ENCODE data around the gene CRHR2.
"Not testable (repeated sequence)": the region's sequence is repeated elsewhere in the genome, so short reads cannot be mapped to it uniquely, and the experiment has no call there.

Gene CRHR2

DNA sequence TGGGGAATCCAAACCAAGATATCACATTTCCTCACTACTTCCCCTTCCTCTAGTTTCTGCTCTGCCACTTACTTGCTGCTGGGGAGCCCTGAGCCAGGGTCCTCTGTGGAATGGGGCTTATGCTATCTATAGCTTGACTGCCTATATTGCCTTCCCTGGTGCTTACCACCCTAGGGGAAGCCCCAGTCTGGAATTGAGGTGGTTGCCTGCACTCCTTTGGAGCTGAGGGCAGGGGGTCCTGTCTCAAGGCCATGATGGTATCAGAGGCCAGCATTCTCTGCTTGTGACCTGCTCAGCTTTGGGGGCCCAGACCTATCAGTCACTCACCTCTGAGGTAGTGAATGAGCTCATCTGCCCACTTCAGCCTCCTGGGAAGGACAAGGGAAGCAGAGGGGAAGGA is 40.4 kb upstream of the CRHR2 start:
- no peak for DNase-seq (ENCODE audit: low spot score)
- no peaks in the 10 kb centered on the region for H3K36me3 ChIP-seq (ENCODE audit: low read depth)
- peaks cover 14% of the 10 kb centered on the region for H3K27me3 ChIP-seq (ENCODE audit: insufficient read depth, poor library complexity, severe bottlenecking)
- TF ChIP-seq, protein P1, sequence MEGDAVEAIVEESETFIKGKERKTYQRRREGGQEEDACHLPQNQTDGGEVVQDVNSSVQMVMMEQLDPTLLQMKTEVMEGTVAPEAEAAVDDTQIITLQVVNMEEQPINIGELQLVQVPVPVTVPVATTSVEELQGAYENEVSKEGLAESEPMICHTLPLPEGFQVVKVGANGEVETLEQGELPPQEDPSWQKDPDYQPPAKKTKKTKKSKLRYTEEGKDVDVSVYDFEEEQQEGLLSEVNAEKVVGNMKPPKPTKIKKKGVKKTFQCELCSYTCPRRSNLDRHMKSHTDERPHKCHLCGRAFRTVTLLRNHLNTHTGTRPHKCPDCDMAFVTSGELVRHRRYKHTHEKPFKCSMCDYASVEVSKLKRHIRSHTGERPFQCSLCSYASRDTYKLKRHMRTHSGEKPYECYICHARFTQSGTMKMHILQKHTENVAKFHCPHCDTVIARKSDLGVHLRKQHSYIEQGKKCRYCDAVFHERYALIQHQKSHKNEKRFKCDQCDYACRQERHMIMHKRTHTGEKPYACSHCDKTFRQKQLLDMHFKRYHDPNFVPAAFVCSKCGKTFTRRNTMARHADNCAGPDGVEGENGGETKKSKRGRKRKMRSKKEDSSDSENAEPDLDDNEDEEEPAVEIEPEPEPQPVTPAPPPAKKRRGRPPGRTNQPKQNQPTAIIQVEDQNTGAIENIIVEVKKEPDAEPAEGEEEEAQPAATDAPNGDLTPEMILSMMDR (IDR thresholded peaks at IDR 0.05; ENCODE audit: poor library complexity, severe bottlenecking): no peak
- H3K4me3 ChIP-seq (ENCODE audit: severe bottlenecking): no peak overlapping the region
- no peak for ATAC-seq (ENCODE audit: low read depth)
- no peak overlapping the region for H3K27ac ChIP-seq (ENCODE audit: poor library complexity, severe bottlenecking)
- H3K9me3 ChIP-seq (ENCODE audit: severe bottlenecking): peaks cover 4% of the 10 kb centered on the region
- H3K4me1 ChIP-seq (ENCODE audit: insufficient read depth, poor library complexity, severe bottlenecking): no peaks in the 10 kb centered on the region

DNA sequence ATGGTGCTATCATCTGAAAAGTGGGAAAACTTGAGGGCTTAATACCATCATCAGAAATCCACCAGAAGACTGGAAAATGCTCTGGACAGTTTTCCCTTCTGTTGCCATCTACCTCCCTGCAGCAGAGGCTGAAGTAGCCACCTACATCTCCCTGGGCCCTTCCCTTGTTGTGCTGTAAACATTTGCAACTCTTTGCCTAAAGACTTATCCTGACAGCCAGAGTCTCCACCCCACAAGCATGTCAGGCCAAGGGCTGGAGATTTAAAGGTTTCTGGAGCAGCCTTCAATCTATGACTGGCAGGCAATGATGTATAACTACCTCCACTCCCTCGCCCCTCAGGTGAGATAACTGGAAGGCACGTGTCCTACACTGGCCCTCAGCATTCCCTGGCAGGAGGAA is 39.9 kb upstream of the CRHR2 start:
- ATAC-seq (ENCODE audit: low read depth): no peak
- H3K4me3 ChIP-seq (ENCODE audit: severe bottlenecking): no peak overlapping the region
- DNase-seq (ENCODE audit: low spot score): no peak
- TF ChIP-seq, protein P1 (IDR thresholded peaks at IDR 0.05; ENCODE audit: poor library complexity, severe bottlenecking): no peak
- H3K36me3 ChIP-seq (ENCODE audit: low read depth): no peaks in the 10 kb centered on the region
- H3K9me3 ChIP-seq (ENCODE audit: severe bottlenecking): peaks cover 4% of the 10 kb centered on the region
- no peak overlapping the region for H3K27ac ChIP-seq (ENCODE audit: poor library complexity, severe bottlenecking)
- H3K4me1 ChIP-seq (ENCODE audit: insufficient read depth, poor library complexity, severe bottlenecking): no peaks in the 10 kb centered on the region
- peaks cover 14% of the 10 kb centered on the region for H3K27me3 ChIP-seq (ENCODE audit: insufficient read depth, poor library complexity, severe bottlenecking)

DNA sequence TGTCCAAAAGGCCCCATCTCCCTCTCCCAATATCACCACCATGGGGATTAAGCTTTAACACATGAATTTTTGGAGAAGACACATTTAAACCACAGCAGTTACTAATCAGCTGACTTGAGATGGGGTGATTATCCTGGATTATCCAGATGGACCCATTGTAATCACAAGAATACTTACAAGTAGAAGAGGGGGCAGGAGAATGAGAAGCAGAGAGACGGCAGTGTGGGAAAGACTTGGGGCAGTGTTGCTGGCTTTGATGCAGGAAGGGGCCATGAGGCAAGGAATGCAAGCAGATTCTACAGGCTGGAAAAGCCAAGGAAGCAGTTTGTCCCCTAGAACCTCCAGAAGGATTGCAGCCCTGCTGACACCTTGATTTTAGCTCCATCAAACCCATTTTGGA is 39.0 kb upstream of the CRHR2 start:
- H3K36me3 ChIP-seq (ENCODE audit: low read depth): no peaks in the 10 kb centered on the region
- TF ChIP-seq, protein P1 (IDR thresholded peaks at IDR 0.05; ENCODE audit: poor library complexity, severe bottlenecking): no peak
- H3K4me1 ChIP-seq (ENCODE audit: insufficient read depth, poor library complexity, severe bottlenecking): no peaks in the 10 kb centered on the region
- peaks cover 14% of the 10 kb centered on the region for H3K27me3 ChIP-seq (ENCODE audit: insufficient read depth, poor library complexity, severe bottlenecking)
- no peak for DNase-seq (ENCODE audit: low spot score)
- no peak overlapping the region for H3K27ac ChIP-seq (ENCODE audit: poor library complexity, severe bottlenecking)
- H3K4me3 ChIP-seq (ENCODE audit: severe bottlenecking): no peak overlapping the region
- peaks cover 4% of the 10 kb centered on the region for H3K9me3 ChIP-seq (ENCODE audit: severe bottlenecking)
- no peak for ATAC-seq (ENCODE audit: low read depth)

DNA sequence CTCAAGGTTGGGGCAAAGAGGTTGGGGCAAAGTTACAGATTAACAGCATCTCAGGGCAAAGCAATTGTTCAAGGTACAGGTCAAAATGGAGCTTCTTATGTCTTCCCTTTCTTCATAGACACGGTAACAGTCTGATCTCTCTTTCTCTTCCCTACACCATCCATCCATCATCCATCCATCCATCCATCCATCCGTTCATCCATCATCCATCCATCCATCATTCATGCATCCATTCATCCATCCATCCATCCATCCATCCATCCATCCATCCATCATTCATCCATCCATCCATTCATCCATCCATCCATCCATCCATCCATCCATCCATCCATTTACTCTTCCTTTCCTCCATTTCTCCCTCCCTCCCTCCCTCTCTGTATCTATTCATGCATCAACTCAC is 37.2 kb upstream of the CRHR2 start:
- not testable (repeated sequence) for DNase-seq (ENCODE audit: low spot score); H3K4me1 ChIP-seq (ENCODE audit: insufficient read depth, poor library complexity, severe bottlenecking); H3K4me3 ChIP-seq (ENCODE audit: severe bottlenecking); H3K9me3 ChIP-seq (ENCODE audit: severe bottlenecking); H3K27ac ChIP-seq (ENCODE audit: poor library complexity, severe bottlenecking); H3K36me3 ChIP-seq (ENCODE audit: low read depth); H3K27me3 ChIP-seq (ENCODE audit: insufficient read depth, poor library complexity, severe bottlenecking); ATAC-seq (ENCODE audit: low read depth)

DNA sequence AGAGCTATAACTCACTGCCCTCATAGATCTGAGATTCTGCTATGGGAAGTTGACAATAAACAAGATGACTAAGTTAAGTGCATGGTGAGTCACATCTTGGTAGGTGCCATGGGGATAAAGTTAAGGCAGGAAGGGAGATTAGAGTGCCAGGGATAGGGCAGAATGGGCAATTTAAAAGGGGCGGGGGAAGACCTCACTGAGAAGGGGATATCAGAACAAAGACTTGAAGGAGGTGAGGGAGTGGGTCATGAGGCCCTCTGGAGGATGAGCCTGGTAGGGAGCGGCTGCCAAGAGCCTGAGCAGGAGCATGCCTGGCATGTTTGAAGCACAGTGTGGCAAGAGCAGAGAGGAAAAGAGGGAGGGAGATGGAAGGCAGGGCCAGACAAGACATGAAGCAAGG is 34.9 kb upstream of the CRHR2 start:
- peak; percentile 80 for ATAC-seq (ENCODE audit: low read depth)
- no peak overlapping the region for H3K4me3 ChIP-seq (ENCODE audit: severe bottlenecking)
- no peaks in the 10 kb centered on the region for H3K36me3 ChIP-seq (ENCODE audit: low read depth)
- no peak for DNase-seq (ENCODE audit: low spot score)
- peaks cover 4% of the 10 kb centered on the region for H3K9me3 ChIP-seq (ENCODE audit: severe bottlenecking)
- TF ChIP-seq, protein P1 (IDR thresholded peaks at IDR 0.05; ENCODE audit: poor library complexity, severe bottlenecking): no peak
- H3K27me3 ChIP-seq (ENCODE audit: insufficient read depth, poor library complexity, severe bottlenecking): no peaks in the 10 kb centered on the region
- no peaks in the 10 kb centered on the region for H3K4me1 ChIP-seq (ENCODE audit: insufficient read depth, poor library complexity, severe bottlenecking)
- no peak overlapping the region for H3K27ac ChIP-seq (ENCODE audit: poor library complexity, severe bottlenecking)
